Motor neuron (in vitro differentiated cells): ENCODE results near the gene MR1. TPM values are rescaled to one million over a fixed set of nuclear protein-coding genes. Genes with fewer than 3 reads are reported as not detected.

Source experiments
- ATAC-seq, 8 experiments: fragments of 200-7000 bp; cut with Tn5 transposase; replicated peaks in 6 of 8; 2 replicates each; pipeline ENCODE4 v1.8.0; 2021; ENCODE audit warnings: mild to moderate bottlenecking in 8 of 8, moderate library complexity in 8 of 8
- H3K27ac ChIP-seq, 2 donors: fragments of 250-450 bp; sonication (Bioruptor Pico); 2 replicates each; pipeline ENCODE4 v1.9.0; 2021; ENCODE audit warnings: antibody characterized with exemption in 2 of 2, mild to moderate bottlenecking in 2 of 2, moderate library complexity in 1 of 2
- H3K4me1 ChIP-seq, 2 donors: fragments of 250-450 bp; sonication (Bioruptor Pico); replicated peaks in 1 of 2; 2 replicates each; pipeline ENCODE4 v1.6.1; 2021; ENCODE audit warnings: antibody characterized with exemption in 2 of 2, mild to moderate bottlenecking in 2 of 2, moderate library complexity in 1 of 2
- H3K4me3 ChIP-seq, 5 donors: fragments of 250-450 bp; sonication (Bioruptor Pico); 2 replicates each; pipeline ENCODE4 v1.9.0; 2021; ENCODE audit warnings: antibody characterized with exemption in 5 of 5, mild to moderate bottlenecking in 5 of 5, moderate library complexity in 4 of 5
- WGBS, 10 experiments: fragments of 450-650 bp; shearing (Covaris generic); methylation state at CpG; one replicate each; pipeline ENCODE4 v1.0.0; 2022; 5-methylcytosine and 5-hydroxymethylcytosine counted together
- in situ Hi-C, 9 experiments: fragments of 400-800 bp; cut with MboI; loops; one replicate each; pipeline ENCODE4 v1.15.0; 2021; ENCODE audit warnings: low sequenced_read_pairs in 9 of 9, low pct_unique_long_range_greater_than_20kb in 2 of 9; ENCODE audit not compliant: unreplicated experiment in 9 of 9
- total RNA-seq, 8 experiments: library from RNA; unstranded; fragments of 300-600 nt; gene quantifications; 2 replicates each; pipeline versions ENCODE4 v1.2.3 to v1.2.4, GENCODE V29; 2022

MR1 gene
- total RNA-seq, 8 experiments from 2014 or later: 0.05 to 41.8 (median 2.3) TPM

GRCh38 chr1:181092056-181092455, 58.3 kb downstream of the MR1 start:
- WGBS, 10 experiments: 60 to 92% (median 66%) methylated on average over 1 to 2 of the region's 2 CpGs; no CpG with 5 or more reads in 2 of the 10 experiments
- peaks cover 34 to 47% of the 10 kb centered on the region in 2 donors for H3K4me1 ChIP-seq
- H3K27ac ChIP-seq: no peak overlapping the region
- in situ Hi-C loops: no loop called here
- ATAC-seq: no peak
- peak overlapping the region in 1 of 5 donors; percentile 58 for H3K4me3 ChIP-seq

GRCh38 chr1:181092883-181093458, 59.2 kb downstream of the MR1 start:
- peaks cover 43 to 56% of the 10 kb centered on the region in 2 donors for H3K4me1 ChIP-seq
- no peak for ATAC-seq
- 48 to 100% (median 87%) methylated on average over 1 to 4 of the region's 4 CpGs; no CpG with 5 or more reads in 1 of the 10 experiments for WGBS, 10 experiments
- in situ Hi-C loops: no loop called here
- no peak overlapping the region for H3K27ac ChIP-seq
- H3K4me3 ChIP-seq: no peak overlapping the region

- peaks cover 56 to 70% of the 10 kb centered on the region in 2 donors for H3K4me1 ChIP-seq
- ATAC-seq: peak in 6 of 8 experiments; percentile 1 to 44 (median 12)
- in situ Hi-C loops: no loop called here
Observed at GRCh38 chr1:181094416-181095212, 60.8 kb downstream of the MR1 start.

GRCh38 chr1:181095260-181095659, 61.5 kb downstream of the MR1 start:
- in situ Hi-C loops: no loop called here
- peaks cover 63 to 76% of the 10 kb centered on the region in 2 donors for H3K4me1 ChIP-seq
- H3K4me3 ChIP-seq: no peak overlapping the region
- ATAC-seq: no peak
- H3K27ac ChIP-seq: no peak overlapping the region
- WGBS, 10 experiments: 69 to 100% (median 89%) methylated on average over 1 to 8 of the region's 8 CpGs; no CpG with 5 or more reads in 1 of the 10 experiments

More at GRCh38 chr1:181094416-181095212, 60.8 kb downstream of the MR1 start:
- WGBS, 10 experiments: 18 to 93% (median 56%) methylated on average over 2 to 7 of the region's 7 CpGs
- Histone ChIP-seq H3K4me3 (no peak overlapping the region), H3K27ac (peak overlapping the region in 1 of 2 donors; percentile 3)

- Histone ChIP-seq H3K4me3 (no peak overlapping the region), H3K27ac (peak overlapping the region in 1 of 2 donors; percentile 30), H3K4me1 (peaks cover 63 to 75% of the 10 kb centered on the region in 2 donors)
- peak in 2 of 8 experiments; percentile 2 for ATAC-seq
- in situ Hi-C loops: no loop called here
- WGBS, 10 experiments: 0 to 63% (median 50%) methylated on average over 1 to 4 of the region's 5 CpGs; no CpG with 5 or more reads in 1 of the 10 experiments
Observed at GRCh38 chr1:181095763-181096184, 62.0 kb downstream of the MR1 start.

GRCh38 chr1:181097242-181097641, 63.5 kb downstream of the MR1 start:
- H3K27ac ChIP-seq: no peak overlapping the region
- WGBS, 10 experiments: 15 to 67% (median 31%) methylated on average over 1 to 7 of the region's 7 CpGs; no CpG with 5 or more reads in 2 of the 10 experiments
- peak in 4 of 8 experiments; percentile 7 to 42 (median 26) for ATAC-seq

GRCh38 chr1:181099152-181100014, 65.6 kb downstream of the MR1 start:
- ATAC-seq: peak in 7 of 8 experiments; percentile 2 to 55 (median 16)
- H3K27ac ChIP-seq: no peak overlapping the region
- 24 to 54% (median 36%) methylated on average over 2 to 11 of the region's 11 CpGs for WGBS, 10 experiments
- H3K4me1 ChIP-seq: peaks cover 76 to 77% of the 10 kb centered on the region in 2 donors
- in situ Hi-C loops: no loop called here
- H3K4me3 ChIP-seq: no peak overlapping the region

More at GRCh38 chr1:181097242-181097641, 63.5 kb downstream of the MR1 start:
- no peak overlapping the region for H3K4me3 ChIP-seq
- in situ Hi-C loops: no loop called here
- peaks cover 61 to 65% of the 10 kb centered on the region in 2 donors for H3K4me1 ChIP-seq

- Histone ChIP-seq H3K4me3 (no peak overlapping the region), H3K4me1 (peaks cover 67 to 68% of the 10 kb centered on the region in 2 donors), H3K27ac (no peak overlapping the region)
- whole genome bisulfite sequencing, 10 experiments: 33 to 74% (median 54%) methylated on average over 1 to 10 of the region's 10 CpGs
- ATAC-seq: no peak
- in situ Hi-C loops: no loop called here
Observed at GRCh38 chr1:181100015-181100905, 66.5 kb downstream of the MR1 start.

GRCh38 chr1:181100934-181101333, 67.2 kb downstream of the MR1 start:
- no peak overlapping the region for H3K4me3 ChIP-seq
- in situ Hi-C loops: no loop called here
- 43 to 100% (median 85%) methylated on average over 1 to 4 of the region's 4 CpGs; no CpG with 5 or more reads in 2 of the 10 experiments for WGBS, 10 experiments
- H3K27ac ChIP-seq: no peak overlapping the region
- peaks cover 65 to 66% of the 10 kb centered on the region in 2 donors for H3K4me1 ChIP-seq
- ATAC-seq: no peak

- 30 to 100% (median 53%) methylated on average over 1 to 4 of the region's 9 CpGs; no CpG with 5 or more reads in 1 of the 10 experiments for WGBS, 10 experiments
- peak in 1 of 8 experiments; percentile 6 for ATAC-seq
- peaks cover 62% of the 10 kb centered on the region in 2 donors for H3K4me1 ChIP-seq
- H3K4me3 ChIP-seq: no peak overlapping the region
- no peak overlapping the region for H3K27ac ChIP-seq
- in situ Hi-C loops: no loop called here
Observed at GRCh38 chr1:181101581-181102226, 67.9 kb downstream of the MR1 start.

GRCh38 chr1:181102841-181103240, 69.1 kb downstream of the MR1 start:
- no peak overlapping the region for H3K27ac ChIP-seq

More at GRCh38 chr1:181102841-181103240, 69.1 kb downstream of the MR1 start:
- Histone ChIP-seq H3K4me1 (peaks cover 50% of the 10 kb centered on the region in 2 donors), H3K4me3 (no peak overlapping the region)
- no peak for ATAC-seq
- in situ Hi-C loops: no loop called here
